Cardiac muscle cell (in vitro differentiated cells and primary cell): Measurements from ENCODE around the gene OBSCN. TPM values are rescaled to one million over a fixed set of nuclear protein-coding genes. Genes with fewer than 3 reads are reported as not detected.

ENCODE experiments used
- DNase-seq, 2 donors: peaks; one replicate each; pipeline versions ENCODE4 v3.0.0 to v3.0.0-alpha.2; 2010 to 2017; ENCODE audit warnings: low read depth in 1 of 2, low spot score in 1 of 2
- H3K27ac ChIP-seq: fragments of 200-600 bp; sonication (generic); 2 replicates; pipeline ENCODE4 v1.5.1; 2016
- H3K27me3 ChIP-seq: fragments of 200-600 bp; sonication (generic); 2 replicates; pipeline ENCODE4 v1.6.0; 2016; ENCODE audit warnings: control low read depth
- H3K36me3 ChIP-seq: fragments of 200-600 bp; sonication (generic); 2 replicates; pipeline ENCODE4 v1.5.1; 2016; ENCODE audit warnings: control low read depth
- H3K4me1 ChIP-seq: fragments of 200-600 bp; sonication (generic); 2 replicates; pipeline ENCODE4 v1.8.1; 2017; ENCODE audit warnings: low read depth, mild to moderate bottlenecking, mixed run types
- H3K4me3 ChIP-seq: fragments of 200-600 bp; sonication (generic); 2 replicates; pipeline ENCODE4 v1.5.1; 2016; ENCODE audit warnings: mild to moderate bottlenecking
- H3K9me3 ChIP-seq: fragments of 200-600 bp; sonication (generic); 2 replicates; pipeline ENCODE4 v1.5.1; 2017; ENCODE audit warnings: low read depth, mild to moderate bottlenecking, control low read depth
- polyA plus RNA-seq: library from polyadenylated mRNA; unstranded; fragments of >200 nt; fragmentation: Nextera tagmentation; extraction: Ambion mirVana; gene quantifications from 2 replicates; pipeline ENCODE4 v1.2.1, GENCODE V29; 2016
- total RNA-seq: library from RNA; depleted of rRNA; stranded (reverse); fragments of >200 nt; gene quantifications from 2 replicates; pipeline ENCODE4 v1.2.3, GENCODE V29; 2016
- TF ChIP-seq, protein P1 (sequence below): IDR thresholded peaks from 2 replicates; pipeline ENCODE4 v1.5.1; 2012; ENCODE audit warnings: low read depth, mild to moderate bottlenecking, low read length

The OBSCN gene
- total and polyA plus RNA-seq, 2 experiments from 2014 or later, result 87.1 to 390 TPM

GRCh38 chr1:228210712-228211530, 3.1 kb downstream of the OBSCN start:
- Histone ChIP-seq H3K9me3 (no peaks in the 10 kb centered on the region), H3K36me3 (peaks cover 18% of the 10 kb centered on the region), H3K27me3 (no peaks in the 10 kb centered on the region), H3K4me3 (peak overlapping the region; percentile 4), H3K27ac (peak overlapping the region; percentile 97), H3K4me1 (peaks cover 53% of the 10 kb centered on the region)
- TF ChIP-seq, protein P1, sequence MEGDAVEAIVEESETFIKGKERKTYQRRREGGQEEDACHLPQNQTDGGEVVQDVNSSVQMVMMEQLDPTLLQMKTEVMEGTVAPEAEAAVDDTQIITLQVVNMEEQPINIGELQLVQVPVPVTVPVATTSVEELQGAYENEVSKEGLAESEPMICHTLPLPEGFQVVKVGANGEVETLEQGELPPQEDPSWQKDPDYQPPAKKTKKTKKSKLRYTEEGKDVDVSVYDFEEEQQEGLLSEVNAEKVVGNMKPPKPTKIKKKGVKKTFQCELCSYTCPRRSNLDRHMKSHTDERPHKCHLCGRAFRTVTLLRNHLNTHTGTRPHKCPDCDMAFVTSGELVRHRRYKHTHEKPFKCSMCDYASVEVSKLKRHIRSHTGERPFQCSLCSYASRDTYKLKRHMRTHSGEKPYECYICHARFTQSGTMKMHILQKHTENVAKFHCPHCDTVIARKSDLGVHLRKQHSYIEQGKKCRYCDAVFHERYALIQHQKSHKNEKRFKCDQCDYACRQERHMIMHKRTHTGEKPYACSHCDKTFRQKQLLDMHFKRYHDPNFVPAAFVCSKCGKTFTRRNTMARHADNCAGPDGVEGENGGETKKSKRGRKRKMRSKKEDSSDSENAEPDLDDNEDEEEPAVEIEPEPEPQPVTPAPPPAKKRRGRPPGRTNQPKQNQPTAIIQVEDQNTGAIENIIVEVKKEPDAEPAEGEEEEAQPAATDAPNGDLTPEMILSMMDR, result no peak
- DNase-seq, result no peak

DNA sequence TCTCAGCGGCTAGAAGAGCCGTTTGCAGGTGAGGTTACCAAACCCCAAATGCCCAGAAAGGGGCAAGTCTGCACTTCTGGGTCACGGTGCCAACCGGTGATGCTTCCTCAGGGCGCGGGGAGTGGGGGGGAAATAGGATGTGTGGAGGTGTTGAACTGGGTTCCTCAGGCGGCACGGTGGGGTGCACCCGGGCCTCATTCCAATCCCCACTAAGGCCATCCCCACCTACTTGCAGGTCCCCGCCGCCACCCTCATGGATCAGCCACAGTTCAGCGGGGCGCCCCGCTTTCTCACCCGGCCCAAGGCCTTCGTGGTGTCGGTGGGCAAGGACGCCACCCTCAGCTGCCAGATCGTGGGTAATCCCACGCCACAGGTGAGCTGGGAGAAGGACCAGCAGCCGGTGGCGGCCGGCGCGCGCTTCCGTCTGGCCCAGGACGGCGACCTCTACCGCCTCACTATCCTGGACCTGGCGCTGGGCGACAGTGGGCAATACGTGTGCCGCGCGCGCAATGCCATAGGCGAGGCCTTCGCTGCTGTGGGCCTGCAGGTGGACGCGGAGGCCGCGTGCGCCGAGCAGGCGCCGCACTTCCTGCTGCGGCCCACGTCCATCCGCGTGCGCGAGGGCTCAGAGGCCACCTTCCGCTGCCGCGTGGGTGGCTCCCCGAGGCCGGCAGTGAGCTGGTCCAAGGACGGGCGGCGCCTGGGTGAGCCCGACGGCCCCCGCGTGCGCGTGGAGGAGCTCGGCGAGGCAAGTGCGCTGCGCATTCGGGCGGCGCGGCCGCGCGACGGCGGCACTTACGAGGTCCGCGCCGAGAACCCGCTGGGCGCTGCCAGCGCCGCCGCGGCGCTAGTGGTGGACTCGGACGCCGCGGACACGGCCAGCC, 3.9 kb downstream of the OBSCN start:
- Histone ChIP-seq H3K4me1 (peaks cover 44% of the 10 kb centered on the region), H3K27ac (peak overlapping the region; percentile 97), H3K36me3 (peaks cover 21% of the 10 kb centered on the region), H3K9me3 (no peaks in the 10 kb centered on the region), H3K27me3 (no peaks in the 10 kb centered on the region), H3K4me3 (no peak overlapping the region)
- no peak for DNase-seq
- TF ChIP-seq, protein P1, result no peak

GRCh38 chr1:228212415-228212965, 4.6 kb downstream of the OBSCN start:
- no peak for DNase-seq
- Histone ChIP-seq H3K27ac (no peak overlapping the region), H3K27me3 (no peaks in the 10 kb centered on the region), H3K4me1 (peaks cover 37% of the 10 kb centered on the region), H3K4me3 (no peak overlapping the region), H3K9me3 (no peaks in the 10 kb centered on the region), H3K36me3 (peaks cover 28% of the 10 kb centered on the region)
- TF ChIP-seq, protein P1, result no peak

DNA sequence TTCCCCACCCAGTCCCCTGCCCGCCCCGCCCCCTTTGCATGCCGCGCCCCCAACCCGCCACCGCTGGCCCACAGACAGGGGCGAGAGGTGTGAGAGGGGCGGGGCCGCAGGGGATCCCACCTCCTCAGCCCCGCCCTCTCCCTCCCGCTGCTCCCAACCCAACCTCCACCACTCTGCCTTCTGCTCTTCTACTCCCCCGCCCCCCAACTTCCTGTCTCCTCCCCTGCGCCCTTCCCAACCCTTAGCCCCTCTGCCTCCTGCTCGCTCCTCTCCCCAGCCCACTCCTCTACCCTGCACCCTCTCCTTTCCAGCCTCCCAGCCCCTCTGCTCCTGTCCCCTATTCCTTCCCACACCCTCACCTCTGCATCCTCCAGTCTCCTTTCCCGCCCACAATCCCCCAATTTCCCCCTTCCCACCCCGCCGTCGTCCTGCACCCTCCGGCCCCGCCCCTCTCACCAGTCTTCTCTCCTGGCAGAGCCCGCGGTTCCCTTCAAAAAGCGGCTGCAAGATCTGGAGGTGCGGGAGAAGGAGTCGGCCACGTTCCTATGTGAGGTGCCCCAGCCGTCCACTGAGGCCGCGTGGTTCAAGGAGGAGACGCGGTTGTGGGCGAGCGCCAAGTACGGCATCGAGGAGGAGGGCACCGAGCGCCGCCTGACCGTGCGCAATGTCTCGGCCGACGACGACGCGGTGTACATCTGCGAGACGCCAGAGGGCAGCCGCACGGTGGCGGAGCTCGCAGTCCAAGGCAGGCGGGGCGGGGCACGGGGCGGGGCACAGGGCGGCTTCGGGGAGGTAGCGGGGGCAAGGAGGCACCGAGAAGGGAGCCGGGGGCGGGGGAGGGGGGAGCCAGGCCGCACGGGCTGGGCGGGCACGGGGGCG, 5.4 kb downstream of the OBSCN start:
- no peaks in the 10 kb centered on the region for H3K9me3 ChIP-seq
- TF ChIP-seq, protein P1, result peak; percentile 57
- H3K4me1 ChIP-seq, result peaks cover 32% of the 10 kb centered on the region
- H3K36me3 ChIP-seq, result peaks cover 34% of the 10 kb centered on the region
- no peaks in the 10 kb centered on the region for H3K27me3 ChIP-seq
- peak overlapping the region; percentile 76 for H3K27ac ChIP-seq
- peak; percentile 84 to 94 for DNase-seq
- H3K4me3 ChIP-seq, result peak overlapping the region; percentile 30
